Right atrium auricular region (tissue), 2 donors: Measurements from ENCODE around the gene KCNQ1. TPM values are rescaled to one million over a fixed set of nuclear protein-coding genes. Genes with fewer than 3 reads are reported as not detected.

ENCODE experiments used
- DNase-seq: peaks from one replicate; pipeline ENCODE4 v3.0.0-alpha.2; 2019; ENCODE audit warnings: low spot score
- H3K27ac ChIP-seq, 2 donors: fragments of 200-600 bp; sonication (generic); 1 replicate in 1 of 2; 2 replicates in 1 of 2; pipeline ENCODE4 v1.5.1; 2016 to 2019
- H3K27me3 ChIP-seq, 2 donors: fragments of 200-600 bp; sonication (generic); one replicate each; pipeline versions ENCODE4 v1.5.1 to v1.6.0; 2017 to 2019
- H3K36me3 ChIP-seq: fragments of 200-600 bp; sonication (generic); one replicate; pipeline ENCODE4 v1.5.1; 2016
- H3K4me1 ChIP-seq, 2 donors: fragments of 200-600 bp; sonication (generic); one replicate each; pipeline versions ENCODE4 v1.5.1 to v1.6.0; 2017 to 2019
- H3K4me3 ChIP-seq, 2 donors: fragments of 200-600 bp; sonication (generic); 1 replicate in 1 of 2; 2 replicates in 1 of 2; pipeline ENCODE4 v1.5.1; 2017 to 2019; ENCODE audit warnings: mild to moderate bottlenecking in 1 of 2, moderate library complexity in 1 of 2
- H3K9me3 ChIP-seq, 2 donors: fragments of 200-600 bp; sonication (generic); one replicate each; pipeline ENCODE4 v1.5.1; 2019
- total RNA-seq, 2 donors: library from RNA; depleted of rRNA; stranded (reverse); fragments of >200 nt; gene quantifications; one replicate each; pipeline ENCODE4 v1.1.0, GENCODE V29; 2016
- TF ChIP-seq, protein P1 (sequence below), 2 donors: fragments of 200-600 bp; sonication (generic); IDR thresholded peaks; one replicate each; pipeline ENCODE4 v1.5.1; 2019; ENCODE audit warnings: antibody characterized with exemption in 2 of 2

KCNQ1 gene
- total RNA-seq, 2 donors from 2014 or later, result 12.7 to 25.1 TPM

GRCh38 chr11:2656859-2657258, 212.1 kb downstream of the KCNQ1 start:
- H3K4me3 ChIP-seq, result no peak overlapping the region
- H3K27me3 ChIP-seq, result no peaks in the 10 kb centered on the region
- no peaks in the 10 kb centered on the region for H3K36me3 ChIP-seq
- DNase-seq, result no peak
- TF ChIP-seq, protein P1, sequence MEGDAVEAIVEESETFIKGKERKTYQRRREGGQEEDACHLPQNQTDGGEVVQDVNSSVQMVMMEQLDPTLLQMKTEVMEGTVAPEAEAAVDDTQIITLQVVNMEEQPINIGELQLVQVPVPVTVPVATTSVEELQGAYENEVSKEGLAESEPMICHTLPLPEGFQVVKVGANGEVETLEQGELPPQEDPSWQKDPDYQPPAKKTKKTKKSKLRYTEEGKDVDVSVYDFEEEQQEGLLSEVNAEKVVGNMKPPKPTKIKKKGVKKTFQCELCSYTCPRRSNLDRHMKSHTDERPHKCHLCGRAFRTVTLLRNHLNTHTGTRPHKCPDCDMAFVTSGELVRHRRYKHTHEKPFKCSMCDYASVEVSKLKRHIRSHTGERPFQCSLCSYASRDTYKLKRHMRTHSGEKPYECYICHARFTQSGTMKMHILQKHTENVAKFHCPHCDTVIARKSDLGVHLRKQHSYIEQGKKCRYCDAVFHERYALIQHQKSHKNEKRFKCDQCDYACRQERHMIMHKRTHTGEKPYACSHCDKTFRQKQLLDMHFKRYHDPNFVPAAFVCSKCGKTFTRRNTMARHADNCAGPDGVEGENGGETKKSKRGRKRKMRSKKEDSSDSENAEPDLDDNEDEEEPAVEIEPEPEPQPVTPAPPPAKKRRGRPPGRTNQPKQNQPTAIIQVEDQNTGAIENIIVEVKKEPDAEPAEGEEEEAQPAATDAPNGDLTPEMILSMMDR (IDR thresholded peaks at IDR 0.05), result no peak
- H3K9me3 ChIP-seq, result peaks cover 0 to 17% of the 10 kb centered on the region in 2 donors
- no peaks in the 10 kb centered on the region for H3K4me1 ChIP-seq
- H3K27ac ChIP-seq, result no peak overlapping the region

DNA sequence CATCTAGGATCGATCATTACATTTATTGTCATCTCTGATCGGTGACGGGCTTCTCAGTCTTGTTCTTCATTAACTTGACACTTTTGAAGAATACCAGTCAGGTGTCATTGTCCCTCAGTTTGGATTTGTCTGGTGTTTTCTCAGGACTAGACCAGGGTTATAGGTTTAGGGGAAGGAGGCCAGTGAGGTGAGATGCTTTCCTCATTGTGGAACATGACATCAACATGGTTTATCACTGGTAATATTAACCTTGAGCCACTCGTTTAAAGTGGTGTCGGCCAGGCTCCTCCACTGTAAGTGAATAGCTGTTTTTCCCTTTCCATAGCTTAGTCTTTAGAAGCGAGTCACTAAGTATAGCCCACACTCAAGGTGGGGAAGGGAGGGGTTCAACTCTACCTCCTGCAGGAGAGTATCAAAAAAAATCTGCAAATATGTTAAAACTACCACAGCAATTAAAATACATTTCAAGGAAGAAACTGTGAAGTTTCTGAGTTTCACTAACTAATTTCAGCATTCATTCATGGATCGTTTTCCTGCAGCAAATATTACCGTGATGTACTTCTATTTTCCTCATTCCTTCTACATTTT, 213.0 kb downstream of the KCNQ1 start:
- Histone ChIP-seq H3K9me3 (peaks cover 0 to 17% of the 10 kb centered on the region in 2 donors), H3K4me1 (no peaks in the 10 kb centered on the region), H3K27me3 (no peaks in the 10 kb centered on the region), H3K27ac (no peak overlapping the region), H3K36me3 (no peaks in the 10 kb centered on the region), H3K4me3 (no peak overlapping the region)
- TF ChIP-seq, protein P1 (IDR thresholded peaks at IDR 0.05), result no peak
- no peak for DNase-seq

DNA sequence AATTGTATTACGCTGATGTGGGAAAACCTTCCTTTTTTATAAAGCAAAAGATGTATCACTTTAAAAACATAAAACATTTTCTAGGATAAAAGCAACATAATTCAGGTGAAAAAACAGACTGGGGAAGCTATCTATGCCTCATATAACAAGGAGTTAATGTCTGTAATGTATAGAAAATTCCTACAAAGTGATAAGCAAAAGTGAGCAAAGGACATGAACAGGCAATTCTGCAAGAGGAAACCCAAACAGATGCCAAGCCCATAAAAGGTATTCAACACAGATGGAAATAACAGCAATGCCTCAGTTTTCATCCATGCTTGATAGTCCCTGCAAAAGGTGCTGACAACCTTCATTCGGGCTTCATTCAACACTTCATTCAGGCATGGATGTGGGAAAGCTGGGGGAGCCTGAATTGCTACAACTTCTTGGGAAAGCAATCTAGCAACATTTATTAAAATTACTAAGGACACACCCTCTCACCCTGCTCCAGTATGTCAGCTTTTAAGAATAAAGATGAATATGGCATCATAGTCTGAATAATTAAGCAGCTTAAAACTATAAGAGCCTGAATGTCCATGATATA, 215.6 kb downstream of the KCNQ1 start:
- Histone ChIP-seq H3K27me3 (no peaks in the 10 kb centered on the region), H3K36me3 (no peaks in the 10 kb centered on the region), H3K9me3 (peaks cover 0 to 17% of the 10 kb centered on the region in 2 donors), H3K27ac (no peak overlapping the region), H3K4me1 (no peaks in the 10 kb centered on the region), H3K4me3 (no peak overlapping the region)
- TF ChIP-seq, protein P1 (IDR thresholded peaks at IDR 0.05), result no peak
- no peak for DNase-seq

DNA sequence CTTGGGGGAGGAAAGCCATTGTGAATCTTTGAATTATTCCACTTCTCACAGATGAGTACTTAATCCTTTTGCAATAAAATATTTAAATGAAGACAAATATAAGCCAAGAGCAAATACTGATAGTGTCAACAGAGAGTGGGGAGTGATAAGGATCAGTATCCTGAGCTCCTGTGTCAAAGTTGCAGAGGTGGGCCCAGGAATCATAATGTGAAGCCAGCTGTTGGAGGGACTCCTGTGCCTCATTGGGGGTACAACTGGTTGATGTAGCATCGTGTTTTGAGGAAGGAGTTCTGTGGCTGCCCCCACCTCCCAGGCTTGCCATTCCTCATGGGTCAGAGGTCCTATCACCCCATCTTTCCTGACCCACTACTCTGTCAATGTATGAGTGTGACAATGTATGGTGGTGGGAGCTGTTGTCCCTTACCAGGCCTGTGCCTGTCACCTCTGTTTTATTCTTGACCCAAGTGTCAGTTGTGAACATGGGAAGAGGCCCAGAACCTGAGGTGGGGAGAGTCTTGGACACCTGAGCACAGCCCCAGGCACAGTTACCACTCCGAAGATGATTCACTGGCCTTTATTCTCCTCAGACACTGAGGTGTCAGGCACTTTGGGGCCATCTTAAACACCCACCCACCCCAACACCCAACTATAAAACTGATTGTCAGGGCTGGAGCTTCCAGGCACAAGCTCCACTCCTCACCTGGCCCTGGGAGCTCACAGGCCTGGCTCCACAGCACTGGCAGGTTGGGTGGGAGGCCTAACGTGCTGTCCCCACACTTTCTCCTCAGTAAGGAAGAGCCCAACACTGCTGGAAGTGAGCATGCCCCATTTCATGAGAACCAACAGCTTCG, 216.6 kb downstream of the KCNQ1 start:
- H3K9me3 ChIP-seq, result peaks cover 0 to 17% of the 10 kb centered on the region in 2 donors

GRCh38 chr11:2662024-2662312, 217.2 kb downstream of the KCNQ1 start:
- Histone ChIP-seq H3K4me1 (no peaks in the 10 kb centered on the region), H3K9me3 (peaks cover 0 to 17% of the 10 kb centered on the region in 2 donors), H3K27ac (no peak overlapping the region), H3K27me3 (no peaks in the 10 kb centered on the region), H3K4me3 (no peak overlapping the region), H3K36me3 (no peaks in the 10 kb centered on the region)
- DNase-seq, result peak; percentile 4
- TF ChIP-seq, protein P1 (IDR thresholded peaks at IDR 0.05), result no peak

More for the DNA sequence above, 216.6 kb downstream of the KCNQ1 start:
- H3K4me1 ChIP-seq, result no peaks in the 10 kb centered on the region
- H3K27ac ChIP-seq, result no peak overlapping the region
- TF ChIP-seq, protein P1 (IDR thresholded peaks at IDR 0.05), result no peak
- H3K36me3 ChIP-seq, result no peaks in the 10 kb centered on the region
- H3K4me3 ChIP-seq, result no peak overlapping the region
- DNase-seq, result peak; percentile 28
- no peaks in the 10 kb centered on the region for H3K27me3 ChIP-seq
